ENCODE results near the gene NFIX.

NFIX gene

GRCh38 chr19:13066226-13066625, 71.0 kb downstream of the NFIX start:
- no peak for TF ChIP-seq CTCF (IDR thresholded peaks at IDR 0.05; ENCODE audit: insufficient read depth, low read length, poor library complexity, severe bottlenecking)
- Histone ChIP-seq H3K4me3 (replicated peaks; ENCODE audit: low read depth, low read length) (no peak overlapping the region), H3K36me3 (ENCODE audit: control insufficient read depth, insufficient read depth, low read length) (no peaks in the 10 kb centered on the region), H3K27me3 (replicated peaks; ENCODE audit: control insufficient read depth, insufficient read depth, low read length) (no peaks in the 10 kb centered on the region; the same call in 1 of the 2 replicates)
- DNase-seq (ENCODE audit: extremely low read depth, insufficient read length), result no peak

- Histone ChIP-seq H3K36me3 (ENCODE audit: control insufficient read depth, insufficient read depth, low read length) (no peaks in the 10 kb centered on the region), H3K27me3 (replicated peaks; ENCODE audit: control insufficient read depth, insufficient read depth, low read length) (no peaks in the 10 kb centered on the region; the same call in 1 of the 2 replicates), H3K4me3 (replicated peaks; ENCODE audit: low read depth, low read length) (no peak overlapping the region)
- no peak for TF ChIP-seq CTCF (IDR thresholded peaks at IDR 0.05; ENCODE audit: insufficient read depth, low read length, poor library complexity, severe bottlenecking)
- no peak for DNase-seq (ENCODE audit: extremely low read depth, insufficient read length)
Measured at GRCh38 chr19:13066933-13067807, 71.9 kb downstream of the NFIX start.

GRCh38 chr19:13068085-13068846, 73.0 kb downstream of the NFIX start:
- no peaks in the 10 kb centered on the region for H3K36me3 ChIP-seq (ENCODE audit: control insufficient read depth, insufficient read depth, low read length)

GRCh38 chr19:13069415-13070359, 74.4 kb downstream of the NFIX start:
- peaks cover 1% of the 10 kb centered on the region; the same call in 1 of the 2 replicates for H3K27me3 ChIP-seq (replicated peaks; ENCODE audit: control insufficient read depth, insufficient read depth, low read length)
- no peak for TF ChIP-seq CTCF (IDR thresholded peaks at IDR 0.05; ENCODE audit: insufficient read depth, low read length, poor library complexity, severe bottlenecking)
- H3K4me3 ChIP-seq (replicated peaks; ENCODE audit: low read depth, low read length), result no peak overlapping the region
- DNase-seq (ENCODE audit: extremely low read depth, insufficient read length), result no peak
- no peaks in the 10 kb centered on the region for H3K36me3 ChIP-seq (ENCODE audit: control insufficient read depth, insufficient read depth, low read length)

More at GRCh38 chr19:13068085-13068846, 73.0 kb downstream of the NFIX start:
- H3K4me3 ChIP-seq (replicated peaks; ENCODE audit: low read depth, low read length), result no peak overlapping the region
- TF ChIP-seq CTCF (IDR thresholded peaks at IDR 0.05; ENCODE audit: insufficient read depth, low read length, poor library complexity, severe bottlenecking), result no peak
- DNase-seq (ENCODE audit: extremely low read depth, insufficient read length), result no peak
- H3K27me3 ChIP-seq (replicated peaks; ENCODE audit: control insufficient read depth, insufficient read depth, low read length), result peaks cover 1% of the 10 kb centered on the region; the same call in 1 of the 2 replicates

- no peak for DNase-seq (ENCODE audit: extremely low read depth, insufficient read length)
- no peak for TF ChIP-seq CTCF (IDR thresholded peaks at IDR 0.05; ENCODE audit: insufficient read depth, low read length, poor library complexity, severe bottlenecking)
- Histone ChIP-seq H3K36me3 (ENCODE audit: control insufficient read depth, insufficient read depth, low read length) (no peaks in the 10 kb centered on the region), H3K4me3 (replicated peaks; ENCODE audit: low read depth, low read length) (no peak overlapping the region), H3K27me3 (replicated peaks; ENCODE audit: control insufficient read depth, insufficient read depth, low read length) (peaks cover 1% of the 10 kb centered on the region; the same call in 1 of the 2 replicates)
Measured at GRCh38 chr19:13070425-13071140, 75.3 kb downstream of the NFIX start.

All from GM06990 (cell line).